H1 (cell line): Measurements from ENCODE around the gene PTH2R. TPM values are rescaled to one million over a fixed set of nuclear protein-coding genes. Genes with fewer than 3 reads are reported as not detected.

Experiments
- CTCF ChIA-PET: fragments of 300-600 bp; sonication (Branson Sonifier 250); formaldehyde crosslinking; loops from one replicate; lab custom pipeline; 2021; ENCODE audit not compliant: partially characterized antibody; lab: Charles Lee
- POLR2A ChIA-PET: fragments of 300-600 bp; sonication (Branson Sonifier 250); formaldehyde crosslinking; loops from one replicate; lab custom pipeline; 2021; ENCODE audit warnings: inconsistent platforms; ENCODE audit not compliant: partially characterized antibody; lab: Charles Lee
- DNase-seq, 2 experiments: peaks; one replicate each; pipeline versions ENCODE4 v3.0.0 to v3.0.0-alpha.2; 2010 to 2022; ENCODE audit warnings: low spot score in 2 of 2, low read depth in 1 of 2, mixed read lengths in 1 of 2
- FAIRE-seq: peaks from 2 replicates; lab custom pipeline; 2011; peaks lifted over from hg19 to GRCh38; lab: Jason Lieb, UNC
- H2AFZ ChIP-seq: 2 replicates; pipeline ENCODE4 v1.8.1; 2012; ENCODE audit warnings: low read length, inconsistent platforms
- H2AK5ac ChIP-seq: 2 replicates; pipeline ENCODE4 v1.6.1; 2013; ENCODE audit warnings: low read depth, low read length
- H2BK120ac ChIP-seq: replicated peaks from 2 replicates; pipeline ENCODE3; 2013; ENCODE audit warnings: low read depth, low read length, inconsistent platforms
- H2BK12ac ChIP-seq: 2 replicates; pipeline ENCODE4 v1.6.1; 2013; ENCODE audit warnings: low read depth, low read length
- H2BK15ac ChIP-seq: 2 replicates; pipeline ENCODE4 v1.6.1; 2013; ENCODE audit warnings: low read length
- H2BK20ac ChIP-seq: 2 replicates; pipeline ENCODE4 v1.6.1; 2013; ENCODE audit warnings: low read length
- H2BK5ac ChIP-seq: 2 replicates; pipeline ENCODE4 v1.6.1; 2013; ENCODE audit warnings: low read depth, low read length
- H3K14ac ChIP-seq: 2 replicates; pipeline ENCODE4 v1.6.1; 2013; ENCODE audit warnings: inconsistent platforms; ENCODE audit not compliant: insufficient read length
- H3K18ac ChIP-seq: 2 replicates; pipeline ENCODE4 v1.6.1; 2013; ENCODE audit warnings: low read length; ENCODE audit errors: extremely low read depth
- H3K23ac ChIP-seq: 2 replicates; pipeline ENCODE4 v1.6.1; 2013; ENCODE audit warnings: inconsistent platforms; ENCODE audit not compliant: insufficient read length
- H3K23me2 ChIP-seq: 2 replicates; pipeline ENCODE4 v1.6.1; 2013; ENCODE audit warnings: low read depth, low read length
- H3K27ac ChIP-seq: 2 replicates; pipeline ENCODE4 v1.6.1; 2011; ENCODE audit warnings: low read depth, low read length, inconsistent platforms
- H3K27me3 ChIP-seq, 4 experiments: replicated peaks in 1 of 4; 1 replicate in 1 of 4; 2 replicates in 3 of 4; pipeline versions ENCODE4 v1.6.1 to v1.8.1; 2011 to 2013; ENCODE audit warnings: low read length in 3 of 4, mild to moderate bottlenecking in 3 of 4, inconsistent platforms in 2 of 4, mixed read lengths in 2 of 4, moderate library complexity in 1 of 4; ENCODE audit not compliant: control insufficient read depth in 3 of 4, insufficient read depth in 3 of 4; ENCODE audit errors: extremely low read depth in 1 of 4
- H3K36me3 ChIP-seq, 4 experiments: 2 replicates each; pipeline versions ENCODE4 v1.6.1 to v1.8.1; 2011 to 2013; ENCODE audit warnings: mild to moderate bottlenecking in 4 of 4, low read length in 3 of 4, moderate library complexity in 2 of 4, control low read depth in 1 of 4, inconsistent platforms in 1 of 4; ENCODE audit not compliant: insufficient read depth in 4 of 4, control insufficient read depth in 2 of 4
- H3K4ac ChIP-seq: replicated peaks from 2 replicates; pipeline ENCODE3; 2013; ENCODE audit warnings: low read length, low read depth, mixed read lengths, inconsistent platforms; ENCODE audit not compliant: insufficient read length
- H3K4me1 ChIP-seq, 4 experiments: replicated peaks in 1 of 4; 1 replicate in 1 of 4; 2 replicates in 3 of 4; pipeline versions ENCODE4 v1.6.1 to v1.8.1; 2011 to 2013; ENCODE audit warnings: low read length in 3 of 4, inconsistent platforms in 2 of 4, mixed read lengths in 1 of 4; ENCODE audit not compliant: insufficient read depth in 4 of 4, control insufficient read depth in 3 of 4
- H3K4me2 ChIP-seq, 2 experiments: 2 replicates each; pipeline versions ENCODE4 v1.6.1 to v1.8.1; 2011 to 2013; ENCODE audit warnings: low read depth in 2 of 2, low read length in 2 of 2, control low read depth in 1 of 2, inconsistent platforms in 1 of 2, mild to moderate bottlenecking in 1 of 2; ENCODE audit not compliant: insufficient read depth in 1 of 2
- H3K4me3 ChIP-seq, 4 experiments: fragments of 200-600, 300-600 bp in 1 of 4; sonication (generic), shearing (Covaris generic), sonication (Bioruptor Twin) in 1 of 4; 2 replicates each; pipeline versions ENCODE4 v1.5.1 to v1.8.1; 2011 to 2016; ENCODE audit warnings: low read length in 4 of 4, low read depth in 3 of 4, control low read depth in 2 of 4, inconsistent platforms in 2 of 4, mild to moderate bottlenecking in 2 of 4, mixed read lengths in 1 of 4, moderate library complexity in 1 of 4; ENCODE audit not compliant: insufficient read depth in 2 of 4; ENCODE audit errors: extremely low read depth in 1 of 4
- H3K56ac ChIP-seq: replicated peaks from 2 replicates; pipeline ENCODE3; 2013; ENCODE audit warnings: low read depth, mild to moderate bottlenecking, mixed read lengths, low read length, inconsistent platforms; ENCODE audit not compliant: insufficient read length
- H3K79me1 ChIP-seq: 2 replicates; pipeline ENCODE4 v1.6.1; 2013; ENCODE audit warnings: low read depth, low read length, control low read depth
- H3K79me2 ChIP-seq, 2 experiments: 2 replicates each; pipeline versions ENCODE4 v1.6.1 to v1.8.1; 2012 to 2013; ENCODE audit warnings: low read length in 2 of 2, mild to moderate bottlenecking in 2 of 2, inconsistent platforms in 1 of 2; ENCODE audit not compliant: insufficient read depth in 2 of 2, control insufficient read depth in 1 of 2
- H3K9ac ChIP-seq, 4 experiments: replicated peaks in 1 of 4; 1 replicate in 1 of 4; 2 replicates in 3 of 4; pipeline versions ENCODE4 v1.6.1 to v1.8.1; 2011 to 2013; ENCODE audit warnings: low read depth in 3 of 4, low read length in 3 of 4, control low read depth in 2 of 4, mild to moderate bottlenecking in 2 of 4, moderate library complexity in 2 of 4, inconsistent platforms in 1 of 4; ENCODE audit errors: extremely low read depth in 1 of 4
- H3K9me3 ChIP-seq, 2 experiments: 2 replicates each; pipeline versions ENCODE4 v1.6.1 to v1.8.1; 2012 to 2013; ENCODE audit warnings: mild to moderate bottlenecking in 2 of 2, moderate library complexity in 2 of 2, control low read depth in 1 of 2, inconsistent platforms in 1 of 2, low read depth in 1 of 2, low read length in 1 of 2, mixed read lengths in 1 of 2; ENCODE audit not compliant: insufficient read depth in 2 of 2
- H4K20me1 ChIP-seq, 2 experiments: replicated peaks in 1 of 2; 2 replicates each; pipeline versions ENCODE3 to v1.8.1; 2011 to 2013; ENCODE audit warnings: inconsistent platforms in 2 of 2, low read length in 2 of 2, mild to moderate bottlenecking in 1 of 2; ENCODE audit not compliant: insufficient read depth in 2 of 2, control insufficient read depth in 1 of 2
- H4K5ac ChIP-seq: 2 replicates; pipeline ENCODE4 v1.6.1; 2013; ENCODE audit warnings: low read length, low read depth, mixed read lengths, inconsistent platforms; ENCODE audit not compliant: insufficient read length
- H4K8ac ChIP-seq: 2 replicates; pipeline ENCODE4 v1.8.0; 2013; ENCODE audit warnings: mild to moderate bottlenecking, moderate library complexity, low read length, inconsistent platforms; ENCODE audit not compliant: insufficient read depth; ENCODE audit errors: extremely low read depth
- H4K91ac ChIP-seq: replicated peaks from 2 replicates; pipeline ENCODE3; 2013; ENCODE audit warnings: low read length, mixed read lengths, inconsistent platforms; ENCODE audit not compliant: insufficient read length
- POU5F1 ChIP-seq: IDR thresholded peaks from 2 replicates; pipeline ENCODE4 v1.6.1; 2011; ENCODE audit warnings: low read depth, mild to moderate bottlenecking, low read length, moderate library complexity
- RBBP5 ChIP-seq: IDR thresholded peaks from 2 replicates; pipeline ENCODE4 v1.7.1; 2012; ENCODE audit warnings: low read depth, mild to moderate bottlenecking, inconsistent platforms, low read length, moderate library complexity, borderline replicate concordance
- SIX5 ChIP-seq: IDR thresholded peaks from 2 replicates; pipeline ENCODE4 v1.6.1; 2011; ENCODE audit warnings: mild to moderate bottlenecking, low read depth, low read length
- TAF1 ChIP-seq: IDR thresholded peaks from 2 replicates; pipeline ENCODE4 v1.6.1; 2011; ENCODE audit warnings: mild to moderate bottlenecking, low read depth, low read length
- YY1 ChIP-seq: IDR thresholded peaks from 2 replicates; pipeline ENCODE4 v1.6.1; 2011; ENCODE audit warnings: low read depth, mild to moderate bottlenecking, low read length
- WGBS, 2 experiments: shearing (Covaris generic) in 1 of 2; methylation state at CpG; one replicate each; pipeline versions ENCODE4 v1.1.6 to v1.1.7; 2013 to 2015; ENCODE audit warnings: low lambda C conversion rate in 2 of 2, mixed read lengths in 2 of 2, inconsistent platforms in 1 of 2, low coverage in 1 of 2, missing lambda C conversion rate in 1 of 2; ENCODE audit not compliant: insufficient replicate concordance in 2 of 2, insufficient coverage in 1 of 2, insufficient read length in 1 of 2; ENCODE audit errors: extremely low coverage in 1 of 2, missing lambda C conversion rate in 1 of 2; 5-methylcytosine and 5-hydroxymethylcytosine counted together
- polyA plus RNA-seq, 7 experiments: library from polyadenylated mRNA; depleted of rRNA in 3 of 7; stranded (reverse) in 5 of 7; unstranded in 2 of 7; fragments of >200 nt in 5 of 7; fragments of 200-250 nt in 2 of 7; gene quantifications; 1 replicate in 5 of 7; 2 replicates in 1 of 7; 4 replicates in 1 of 7; pipeline versions ENCODE4 v1.2.1 to v1.2.3, GENCODE V29; 2011 to 2013; ENCODE audit warnings: missing spikeins in 2 of 7, mixed read lengths in 2 of 7
- total RNA-seq: library from RNA; stranded (reverse); fragmentation: NEBNext Ultra II Directional; extraction: Animal tissue kit (Norgen Biotek cat#: 25700); gene quantifications from 2 replicates; pipeline ENCODE4 v1.2.1, GENCODE V29; 2021

The PTH2R gene
- total and polyA plus RNA-seq, 2 of the 8 experiments (the other 6 are each of a cell fraction or from before 2014, with no cell fraction given) = 0.19 to 0.38 TPM

- H3K79me1 ChIP-seq = no peaks in the 10 kb centered on the region
- no peak overlapping the region for H4K8ac ChIP-seq
- H4K20me1 ChIP-seq = no peaks in the 10 kb centered on the region
- no peaks in the 10 kb centered on the region for H3K9me3 ChIP-seq
- H3K14ac ChIP-seq = no peak overlapping the region
- H2BK120ac ChIP-seq = no peak overlapping the region
- peaks cover 0 to 3% (median 0%) of the 10 kb centered on the region in 4 experiments; a peak in 3 of 7 replicates for H3K4me1 ChIP-seq
- CTCF ChIA-PET = interaction anchor here (1.0 to 1.5 kb wide), 2 partner anchors 11 to 13 kb away, joined by 3 read pairs; no protein-coding TSS in a partner anchor
- no peaks in the 10 kb centered on the region for H3K36me3 ChIP-seq
- no peak overlapping the region for H4K5ac ChIP-seq
- no peak overlapping the region for H3K4me2 ChIP-seq
- FAIRE-seq = no peak
- H2AK5ac ChIP-seq = no peak overlapping the region
- H2BK20ac ChIP-seq = no peak overlapping the region
- no peak overlapping the region for H2BK15ac ChIP-seq
- no peaks in the 10 kb centered on the region for H3K79me2 ChIP-seq
- POLR2A ChIA-PET = no interaction called here
- no peak overlapping the region for H3K18ac ChIP-seq
- no peak overlapping the region for H3K9ac ChIP-seq
- H3K4me3 ChIP-seq = no peak overlapping the region
- no peaks in the 10 kb centered on the region for H3K23me2 ChIP-seq
- H3K27me3 ChIP-seq = no peaks in the 10 kb centered on the region
- H2BK5ac ChIP-seq = no peak overlapping the region
- H2BK12ac ChIP-seq = no peak overlapping the region
- no peak overlapping the region for H3K4ac ChIP-seq
- H4K91ac ChIP-seq = no peak overlapping the region
- no peak for DNase-seq
- no peak overlapping the region for H3K56ac ChIP-seq
- no peak overlapping the region for H3K23ac ChIP-seq
- no peak overlapping the region for H2AFZ ChIP-seq
- H3K27ac ChIP-seq = no peak overlapping the region
- WGBS, 2 experiments = 66% methylated on average over 2 of the region's 2 CpGs; no CpG with 5 or more reads in 1 of the 2 experiments
- TF ChIP-seq SIX5 (no peak), POU5F1 (no peak), YY1 (no peak), RBBP5 (no peak), TAF1 (no peak)
These were observed 89.5 kb downstream of the PTH2R start for GRCh38 chr2:208496129-208496528.
